Fibroblast of lung (primary cell): ENCODE measurements around the gene TBXAS1. TPM values are rescaled to one million over a fixed set of nuclear protein-coding genes. Genes with fewer than 3 reads are reported as not detected.

Experiments
- DNase-seq, 2 donors: peaks; one replicate each; pipeline versions ENCODE4 v3.0.0 to v3.0.0-alpha.2; 2010; ENCODE audit warnings: low read depth in 2 of 2
- H2AFZ ChIP-seq: 2 replicates; pipeline ENCODE4 v1.5.1; 2012; ENCODE audit warnings: low read length, control low read depth, inconsistent platforms
- H3K27ac ChIP-seq: 2 replicates; pipeline ENCODE4 v1.5.1; 2011; ENCODE audit warnings: low read length, control low read depth; ENCODE audit not compliant: insufficient read depth
- H3K27me3 ChIP-seq: 2 replicates; pipeline ENCODE4 v1.5.1; 2011; ENCODE audit warnings: mild to moderate bottlenecking, low read length; ENCODE audit not compliant: control insufficient read depth, insufficient read depth
- H3K36me3 ChIP-seq: 2 replicates; pipeline ENCODE4 v1.5.1; 2011; ENCODE audit warnings: low read length; ENCODE audit not compliant: control insufficient read depth, insufficient read depth
- H3K4me1 ChIP-seq: 2 replicates; pipeline ENCODE4 v1.5.1; 2011; ENCODE audit warnings: low read length; ENCODE audit not compliant: control insufficient read depth, insufficient read depth; ENCODE audit errors: extremely low read depth
- H3K4me2 ChIP-seq: 2 replicates; pipeline ENCODE4 v1.5.1; 2011; ENCODE audit warnings: low read length, control low read depth; ENCODE audit not compliant: insufficient read depth; ENCODE audit errors: extremely low read depth
- H3K4me3 ChIP-seq, 4 experiments: fragments of 200-600 bp in 1 of 4; sonication (generic) in 1 of 4; replicated peaks in 1 of 4; 2 replicates each; pipeline ENCODE4 v1.5.1; 2011 to 2016; ENCODE audit warnings: low read length in 4 of 4, low read depth in 3 of 4, mild to moderate bottlenecking in 3 of 4, control low read depth in 2 of 4, inconsistent platforms in 1 of 4, mixed read lengths in 1 of 4; ENCODE audit not compliant: insufficient read depth in 1 of 4; ENCODE audit errors: control extremely low read depth in 1 of 4
- H3K79me2 ChIP-seq: 2 replicates; pipeline ENCODE4 v1.5.1; 2012; ENCODE audit warnings: mild to moderate bottlenecking, low read length, inconsistent platforms; ENCODE audit not compliant: control insufficient read depth, insufficient read depth
- H3K9ac ChIP-seq: 2 replicates; pipeline ENCODE4 v1.5.1; 2011; ENCODE audit warnings: mild to moderate bottlenecking, low read length, control low read depth; ENCODE audit not compliant: insufficient read depth
- H3K9me3 ChIP-seq: 2 replicates; pipeline ENCODE4 v1.5.1; 2012; ENCODE audit warnings: low read depth, low read length; ENCODE audit not compliant: control insufficient read depth, insufficient read depth
- H4K20me1 ChIP-seq: 2 replicates; pipeline ENCODE4 v1.5.1; 2011; ENCODE audit warnings: low read length; ENCODE audit not compliant: control insufficient read depth, insufficient read depth; ENCODE audit errors: extremely low read depth
- CTCF ChIP-seq, 2 donors: IDR thresholded peaks in 1 of 2; conservative IDR thresholded peaks in 1 of 2; 1 replicate in 1 of 2; 2 replicates in 1 of 2; pipeline ENCODE4 v1.5.1; 2011 to 2012; ENCODE audit warnings: low read length in 2 of 2, control low read depth in 1 of 2, inconsistent platforms in 1 of 2, low read depth in 1 of 2, mild to moderate bottlenecking in 1 of 2
- EZH2 ChIP-seq: IDR thresholded peaks from 2 replicates; pipeline ENCODE4 v1.5.1; 2012; ENCODE audit warnings: low read length, control low read depth, mild to moderate bottlenecking; ENCODE audit errors: missing control alignments
- polyA plus RNA-seq, 2 donors: library from polyadenylated mRNA; depleted of rRNA in 1 of 2; stranded (reverse) in 1 of 2; unstranded in 1 of 2; fragments of >200 nt; gene quantifications; 2 replicates each; pipeline ENCODE4 v1.2.1, GENCODE V29; 2011 to 2012; ENCODE audit warnings: missing spikeins in 1 of 2
- total RNA-seq: library from RNA; depleted of rRNA; stranded (reverse); fragments of >200 nt; gene quantifications from 2 replicates; pipeline ENCODE4 v1.2.1, GENCODE V29; 2014

Gene TBXAS1
- total and polyA plus RNA-seq, 2 donors (not counting 1 experiment from before 2014, with no cell fraction given), result 1.5 to 2.1 TPM

- Histone ChIP-seq H3K4me1 (no peaks in the 10 kb centered on the region), H3K36me3 (no peaks in the 10 kb centered on the region), H3K27me3 (no peaks in the 10 kb centered on the region), H3K4me3 (no peak overlapping the region), H3K9me3 (no peaks in the 10 kb centered on the region), H3K9ac (no peak overlapping the region), H3K4me2 (no peak overlapping the region), H2AFZ (no peak overlapping the region), H3K79me2 (no peaks in the 10 kb centered on the region), H3K27ac (no peak overlapping the region), H4K20me1 (no peaks in the 10 kb centered on the region)
- DNase-seq, result no peak
- no peak for TF ChIP-seq EZH2
- no peak for TF ChIP-seq CTCF (conservative IDR thresholded peaks at IDR 0.05 in 1 of 2, IDR thresholded peaks at IDR 0.05 in 1 of 2; ENCODE audit: low read depth in 1 of 2, low read length in 2 of 2)
These were observed 188.5 kb downstream of the TBXAS1 start for GRCh38 chr7:140017543-140017942.

GRCh38 chr7:140018125-140019043 is 189.3 kb downstream of the TBXAS1 start:
- Histone ChIP-seq H3K36me3 (no peaks in the 10 kb centered on the region), H4K20me1 (no peaks in the 10 kb centered on the region), H3K4me1 (no peaks in the 10 kb centered on the region), H3K27ac (no peak overlapping the region), H3K9me3 (no peaks in the 10 kb centered on the region), H3K27me3 (no peaks in the 10 kb centered on the region), H3K79me2 (no peaks in the 10 kb centered on the region), H3K4me3 (no peak overlapping the region), H3K4me2 (no peak overlapping the region), H3K9ac (no peak overlapping the region), H2AFZ (no peak overlapping the region)
- DNase-seq, result no peak
- TF ChIP-seq CTCF (conservative IDR thresholded peaks at IDR 0.05 in 1 of 2, IDR thresholded peaks at IDR 0.05 in 1 of 2; ENCODE audit: low read depth in 1 of 2, low read length in 2 of 2) (no peak), EZH2 (no peak)

GRCh38 chr7:140019172-140019571 is 190.1 kb downstream of the TBXAS1 start:
- DNase-seq, result no peak
- Histone ChIP-seq H3K79me2 (no peaks in the 10 kb centered on the region), H2AFZ (no peak overlapping the region), H3K4me3 (no peak overlapping the region), H3K27me3 (no peaks in the 10 kb centered on the region), H3K9ac (no peak overlapping the region), H3K27ac (no peak overlapping the region), H4K20me1 (no peaks in the 10 kb centered on the region), H3K4me2 (no peak overlapping the region), H3K9me3 (no peaks in the 10 kb centered on the region), H3K4me1 (no peaks in the 10 kb centered on the region), H3K36me3 (no peaks in the 10 kb centered on the region)
- no peak for TF ChIP-seq CTCF (conservative IDR thresholded peaks at IDR 0.05 in 1 of 2, IDR thresholded peaks at IDR 0.05 in 1 of 2; ENCODE audit: low read depth in 1 of 2, low read length in 2 of 2)
